IMR-90 (cell line): ENCODE data around the gene BAD. TPM values are rescaled to one million over a fixed set of nuclear protein-coding genes. Genes with fewer than 3 reads are reported as not detected.

ENCODE experiments used
- ATAC-seq: fragments of 200-7000 bp; cut with Tn5 transposase; 2 replicates; pipeline ENCODE4 v1.9.1; 2020; ENCODE audit warnings: low read depth, mild to moderate bottlenecking, moderate library complexity
- BruUV-seq: library from RNA; stranded (reverse); fragments of 400-500 nt; replicated peaks from 2 replicates; lab custom pipeline; 2021; lab: Mats Ljungman, UMichigan
- CTCF ChIA-PET: fragments of 300-600 bp; formaldehyde crosslinking; extraction: SDS; loops from one replicate; lab custom pipeline; 2021; ENCODE audit warnings: antibody characterized with exemption; lab: Yijun Ruan, JAX
- POLR2A ChIA-PET: fragments of 300-600 bp; sonication (Branson Sonifier 250); formaldehyde crosslinking; loops from one replicate; lab custom pipeline; 2022; ENCODE audit warnings: antibody characterized with exemption; ENCODE audit not compliant: unreplicated experiment; lab: Charles Lee
- DNase-seq: peaks from one replicate; pipeline ENCODE4 v3.0.0; 2013
- H2AFZ ChIP-seq: replicated peaks from 2 replicates; pipeline ENCODE3; 2013; ENCODE audit warnings: low read length, mild to moderate bottlenecking; ENCODE audit not compliant: poor library complexity
- H2AK5ac ChIP-seq: 2 replicates; pipeline ENCODE4 v1.6.1; 2013; ENCODE audit warnings: low read depth, low read length, inconsistent platforms
- H2AK9ac ChIP-seq: replicated peaks from 2 replicates; pipeline ENCODE3; 2013; ENCODE audit warnings: mild to moderate bottlenecking, low read depth, low read length, moderate library complexity; ENCODE audit not compliant: poor library complexity
- H2BK120ac ChIP-seq: 2 replicates; pipeline ENCODE4 v1.6.1; 2013; ENCODE audit warnings: low read depth, low read length, inconsistent platforms
- H2BK15ac ChIP-seq: 3 replicates; pipeline ENCODE4 v1.6.1; 2013; ENCODE audit warnings: low read depth, low read length, inconsistent platforms
- H2BK20ac ChIP-seq: 2 replicates; pipeline ENCODE4 v1.6.1; 2013; ENCODE audit warnings: low read depth, mild to moderate bottlenecking, inconsistent platforms, low read length, moderate library complexity
- H2BK5ac ChIP-seq: 2 replicates; pipeline ENCODE4 v1.6.1; 2013; ENCODE audit warnings: mild to moderate bottlenecking, low read depth, low read length, inconsistent platforms; ENCODE audit not compliant: poor library complexity, severe bottlenecking
- H3K14ac ChIP-seq: replicated peaks from 2 replicates; pipeline ENCODE4 v1.6.1; 2013; ENCODE audit warnings: low read depth, low read length, inconsistent platforms
- H3K18ac ChIP-seq: 2 replicates; pipeline ENCODE4 v1.6.1; 2013; ENCODE audit warnings: low read depth, low read length, control low read depth
- H3K23ac ChIP-seq: 2 replicates; pipeline ENCODE4 v1.6.1; 2013; ENCODE audit warnings: low read depth, low read length, inconsistent platforms
- H3K27ac ChIP-seq: 2 replicates; pipeline ENCODE4 v1.5.1; 2013; ENCODE audit warnings: mild to moderate bottlenecking, control low read depth, low read length; ENCODE audit not compliant: insufficient read depth
- H3K27me3 ChIP-seq: 2 replicates; pipeline ENCODE4 v1.6.1; 2013; ENCODE audit warnings: low read length; ENCODE audit not compliant: control insufficient read depth, insufficient read depth
- H3K36me3 ChIP-seq: 2 replicates; pipeline ENCODE4 v1.6.1; 2013; ENCODE audit warnings: low read length, mixed read lengths; ENCODE audit not compliant: control insufficient read depth, insufficient read depth
- H3K4ac ChIP-seq: 2 replicates; pipeline ENCODE4 v1.6.1; 2013; ENCODE audit warnings: low read depth, low read length, inconsistent platforms
- H3K4me1 ChIP-seq: 2 replicates; pipeline ENCODE4 v1.6.1; 2013; ENCODE audit warnings: low read length, mixed read lengths; ENCODE audit not compliant: control insufficient read depth, insufficient read depth
- H3K4me2 ChIP-seq: 2 replicates; pipeline ENCODE4 v1.6.1; 2013; ENCODE audit warnings: low read depth, mild to moderate bottlenecking, control low read depth, low read length, moderate library complexity
- H3K4me3 ChIP-seq: 2 replicates; pipeline ENCODE4 v1.5.1; 2013; ENCODE audit warnings: low read depth, mild to moderate bottlenecking, control low read depth, low read length, moderate library complexity; ENCODE audit not compliant: insufficient read depth
- H3K56ac ChIP-seq: 2 replicates; pipeline ENCODE4 v1.6.1; 2013; ENCODE audit warnings: low read length, inconsistent platforms; ENCODE audit not compliant: insufficient read depth; ENCODE audit errors: extremely low read depth
- H3K79me1 ChIP-seq, 2 experiments: 2 replicates each; pipeline ENCODE4 v1.6.1; 2013; ENCODE audit warnings: low read length in 2 of 2, inconsistent platforms in 1 of 2, low read depth in 1 of 2
- H3K9ac ChIP-seq: 2 replicates; pipeline ENCODE4 v1.6.1; 2013; ENCODE audit warnings: low read depth, low read length, control low read depth
- H3K9me1 ChIP-seq: 2 replicates; pipeline ENCODE4 v1.6.1; 2013; ENCODE audit warnings: low read length, inconsistent platforms; ENCODE audit not compliant: insufficient read depth
- H3K9me3 ChIP-seq: 2 replicates; pipeline ENCODE4 v1.6.1; 2013; ENCODE audit warnings: low read length; ENCODE audit not compliant: control insufficient read depth, insufficient read depth
- H4K20me1 ChIP-seq: 2 replicates; pipeline ENCODE4 v1.6.1; 2013; ENCODE audit warnings: low read length, inconsistent platforms; ENCODE audit not compliant: insufficient read depth
- H4K5ac ChIP-seq: 2 replicates; pipeline ENCODE4 v1.6.1; 2013; ENCODE audit warnings: mild to moderate bottlenecking, low read depth, low read length, control low read depth
- H4K8ac ChIP-seq, 2 experiments: 2 replicates each; pipeline ENCODE4 v1.6.1; 2013; ENCODE audit warnings: low read depth in 2 of 2, low read length in 2 of 2, control low read depth in 1 of 2, inconsistent platforms in 1 of 2
- H4K91ac ChIP-seq: 2 replicates; pipeline ENCODE4 v1.6.1; 2013; ENCODE audit warnings: low read depth, low read length, inconsistent platforms; ENCODE audit not compliant: insufficient read depth
- BHLHE40 ChIP-seq: fragments of 150-350 bp; IDR thresholded peaks from 2 replicates; pipeline ENCODE4 v1.6.1; 2016; ENCODE audit warnings: mild to moderate bottlenecking, low read depth, low read length
- CEBPB ChIP-seq: IDR thresholded peaks from 2 replicates; pipeline ENCODE4 v1.6.1; 2012; ENCODE audit warnings: low read depth, low read length, improper control_type of control experiment
- CHD1 ChIP-seq: IDR thresholded peaks from 2 replicates; pipeline ENCODE4 v1.6.1; 2012; ENCODE audit warnings: low read depth, low read length, improper control_type of control experiment
- CTCF ChIP-seq: conservative IDR thresholded peaks from 2 replicates; pipeline ENCODE4 v1.5.1; 2012; ENCODE audit warnings: mild to moderate bottlenecking, low read depth, low read length, improper control_type of control experiment
- ELK1 ChIP-seq: fragments of 150-350 bp; IDR thresholded peaks from 2 replicates; pipeline ENCODE4 v1.6.1; 2016; ENCODE audit warnings: low read depth, mild to moderate bottlenecking, low read length, moderate library complexity, borderline replicate concordance
- FOS ChIP-seq: fragments of 150-350 bp; IDR thresholded peaks from 2 replicates; pipeline ENCODE4 v1.6.1; 2016; ENCODE audit warnings: low read depth, low read length
- MAFK ChIP-seq: IDR thresholded peaks from 2 replicates; pipeline ENCODE4 v1.6.1; 2012; ENCODE audit warnings: low read depth, low read length, improper control_type of control experiment
- MAZ ChIP-seq: IDR thresholded peaks from 2 replicates; pipeline ENCODE4 v1.6.1; 2012; ENCODE audit warnings: low read depth, mild to moderate bottlenecking, low read length, improper control_type of control experiment, moderate library complexity, borderline replicate concordance
- MXI1 ChIP-seq: IDR thresholded peaks from 2 replicates; pipeline ENCODE4 v1.6.1; 2012; ENCODE audit warnings: low read depth, mild to moderate bottlenecking, low read length, moderate library complexity, borderline replicate concordance
- NFE2L2 ChIP-seq: fragments of 150-350 bp; IDR thresholded peaks from 2 replicates; pipeline ENCODE4 v1.6.1; 2016; ENCODE audit warnings: low read depth, mild to moderate bottlenecking, low read length
- POLR2A ChIP-seq: IDR thresholded peaks from 2 replicates; pipeline ENCODE4 v1.6.1; 2012; ENCODE audit warnings: mild to moderate bottlenecking, low read depth, low read length
- RAD21 ChIP-seq: IDR thresholded peaks from 2 replicates; pipeline ENCODE4 v1.6.1; 2012; ENCODE audit warnings: low read length, improper control_type of control experiment
- RFX5 ChIP-seq: IDR thresholded peaks from 2 replicates; pipeline ENCODE4 v1.8.0; 2012; ENCODE audit warnings: low read depth, mild to moderate bottlenecking, low read length, moderate library complexity
- SMC3 ChIP-seq: fragments of 150-350 bp; IDR thresholded peaks from 2 replicates; pipeline ENCODE4 v1.6.1; 2016; ENCODE audit warnings: low read depth, mild to moderate bottlenecking, antibody characterized with exemption, low read length, moderate library complexity
- WGBS, 2 experiments: methylation state at CpG; one replicate each; pipeline versions ENCODE4 v1.1.5 to v1.1.7; 2013; ENCODE audit warnings: missing lambda C conversion rate in 2 of 2; ENCODE audit not compliant: insufficient read length in 1 of 2; ENCODE audit errors: extremely low coverage in 2 of 2; 5-methylcytosine and 5-hydroxymethylcytosine counted together
- dilution Hi-C: fragments of 300-500 bp; cut with HindIII; formaldehyde crosslinking; loops from one replicate; pipeline ENCODE4 v1.14.3; 2018; ENCODE audit warnings: low sequenced_read_pairs; ENCODE audit not compliant: unreplicated experiment
- in situ Hi-C: fragments of 300-500 bp; cut with MboI; formaldehyde crosslinking; loops from 3 replicates; pipeline ENCODE4 v1.14.3; 2019; ENCODE audit warnings: low sequenced_read_pairs, inconsistent platforms, mixed read lengths
- intact Hi-C: fragments of 100-400 bp; cut with micrococcal nuclease; formaldehyde crosslinking; loops from 2 replicates; pipeline ENCODE4 v1.10.0; 2022
- polyA plus RNA-seq, 3 experiments: library from polyadenylated mRNA; depleted of rRNA; stranded (reverse); fragments of >200 nt; gene quantifications; 2 replicates each; pipeline ENCODE4 v1.2.3, GENCODE V29; 2012; ENCODE audit warnings: low replicate concordance in 1 of 3
- total RNA-seq: library from RNA; depleted of rRNA; stranded (reverse); fragments of >200 nt; gene quantifications from 2 replicates; pipeline ENCODE4 v1.2.3, GENCODE V29; 2012

BAD gene
- total and polyA plus RNA-seq, 2 of the 4 experiments (the other 2 are of a cell fraction): 30.3 to 68.0 TPM

- peak overlapping the region; percentile 100 for H3K14ac ChIP-seq
- intact Hi-C loops (no loop called here), dilution Hi-C loops (no loop called here), in situ Hi-C loops (no loop called here)
- peak; percentile 5 for ATAC-seq
- H2BK120ac ChIP-seq: peak overlapping the region; percentile 92
- H2BK20ac ChIP-seq: peak overlapping the region; percentile 31
- H3K4ac ChIP-seq: peak overlapping the region; percentile 100
- peak overlapping the region; percentile 51 for H4K5ac ChIP-seq
- DNase-seq: peak; percentile 91
- no TSS peak for BruUV-seq
- peak overlapping the region; percentile 56 for H3K18ac ChIP-seq
- peaks cover 8 to 33% of the 10 kb centered on the region in 2 experiments; a peak in 3 of 4 replicates for H3K79me1 ChIP-seq
- peaks cover 12% of the 10 kb centered on the region for H3K36me3 ChIP-seq
- no peaks in the 10 kb centered on the region for H3K27me3 ChIP-seq
- H3K9me3 ChIP-seq: no peaks in the 10 kb centered on the region
- H3K4me1 ChIP-seq: peaks cover 9% of the 10 kb centered on the region
- peak overlapping the region; percentile 65 to 91 for H4K8ac ChIP-seq
- peak overlapping the region; percentile 89 for H2AFZ ChIP-seq
- peak overlapping the region; percentile 52; the same call in 1 of the 3 replicates for H2BK15ac ChIP-seq
- peaks cover 5% of the 10 kb centered on the region for H3K9me1 ChIP-seq
- peak overlapping the region; percentile 100 for H2AK9ac ChIP-seq
- ChIA-PET POLR2A (interaction anchor here (1.2 kb wide), 1 partner anchor 24 kb away, joined by 3 read pairs; no protein-coding TSS in a partner anchor), CTCF (interaction anchor here (0.6 to 2.1 kb wide), 2 partner anchors 24 to 55 kb away, joined by 4 to 7 read pairs; no protein-coding TSS in a partner anchor)
- peak overlapping the region; percentile 98 for H3K27ac ChIP-seq
- peak overlapping the region; percentile 86 for H3K56ac ChIP-seq
- H2AK5ac ChIP-seq: peak overlapping the region; percentile 100
- H4K91ac ChIP-seq: peak overlapping the region; percentile 98
- peak overlapping the region; percentile 93 for H3K9ac ChIP-seq
- H2BK5ac ChIP-seq: peak overlapping the region; percentile 98
- peak overlapping the region; percentile 96 for H3K4me2 ChIP-seq
- peaks cover 26% of the 10 kb centered on the region for H4K20me1 ChIP-seq
- H3K4me3 ChIP-seq: peak overlapping the region; percentile 95
- 0% methylated on average over 18 of the region's 46 CpGs; no CpG with 5 or more reads in 1 of the 2 experiments for WGBS, 2 experiments
- H3K23ac ChIP-seq: peak overlapping the region; percentile 96
- TF ChIP-seq FOS (peak; percentile 86), RAD21 (no peak), NFE2L2 (0 out of 2 replicates have a peak, but pooled peaks have one; percentile 23), RFX5 (no peak), POLR2A (peak; percentile 88), MAFK (no peak), MAZ (peak; percentile 96), MXI1 (peak; percentile 14; the same call in 1 of the 2 replicates), SMC3 (no peak), CEBPB (no peak), ELK1 (no peak), CHD1 (peak; percentile 71; the same call in 1 of the 2 replicates), CTCF (no peak), BHLHE40 (no peak; the same call in 1 of the 2 replicates)
Observed at GRCh38 chr11:64245797-64246620, 38.5 kb downstream of the BAD start.
